Measurements from ENCODE around the gene LZTS3.

DNA sequence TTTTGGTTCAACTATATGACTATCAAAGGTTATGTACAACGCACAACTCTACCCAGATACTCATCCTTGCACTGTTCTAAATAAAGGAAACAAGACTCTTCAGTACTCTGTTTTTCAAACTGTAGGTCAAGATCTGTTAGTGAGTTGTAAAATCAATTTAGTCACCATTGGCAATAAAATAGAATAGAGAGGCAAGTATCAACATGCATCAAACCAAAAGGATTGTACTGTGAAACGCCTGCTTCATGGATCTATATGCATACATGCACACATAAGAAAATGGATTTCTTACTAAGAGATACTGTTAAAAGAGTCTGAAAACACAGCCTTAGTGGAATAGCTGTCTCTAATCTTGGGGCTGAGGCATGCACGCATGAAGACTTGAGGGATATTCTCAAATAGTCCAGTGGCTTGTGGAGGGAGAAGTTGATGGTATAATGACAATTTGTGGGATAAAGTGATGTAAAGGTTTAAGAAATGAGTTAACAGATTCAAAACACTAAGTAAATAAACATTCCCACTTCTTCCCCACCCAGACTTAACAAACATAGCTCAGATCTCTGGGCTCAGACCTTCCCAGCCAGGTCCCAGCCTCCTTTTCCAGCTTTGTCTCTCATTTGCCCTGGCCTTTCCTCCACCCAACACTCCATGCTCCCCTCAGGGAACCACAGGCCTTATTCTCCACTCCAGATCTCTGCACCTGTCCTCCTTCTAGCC, 10.7 kb upstream of the LZTS3 start:
- TF ChIP-seq EZH2phosphoT487 (IDR thresholded peaks at IDR 0.05; ENCODE audit: insufficient read depth, low read depth), result no peak
- TF ChIP-seq EZH2 (IDR thresholded peaks at IDR 0.05; ENCODE audit: insufficient read depth, poor library complexity, severe bottlenecking), result no peak

Data from GM23248 (cell line).